ENCODE data around the gene ELMOD3.

DNA sequence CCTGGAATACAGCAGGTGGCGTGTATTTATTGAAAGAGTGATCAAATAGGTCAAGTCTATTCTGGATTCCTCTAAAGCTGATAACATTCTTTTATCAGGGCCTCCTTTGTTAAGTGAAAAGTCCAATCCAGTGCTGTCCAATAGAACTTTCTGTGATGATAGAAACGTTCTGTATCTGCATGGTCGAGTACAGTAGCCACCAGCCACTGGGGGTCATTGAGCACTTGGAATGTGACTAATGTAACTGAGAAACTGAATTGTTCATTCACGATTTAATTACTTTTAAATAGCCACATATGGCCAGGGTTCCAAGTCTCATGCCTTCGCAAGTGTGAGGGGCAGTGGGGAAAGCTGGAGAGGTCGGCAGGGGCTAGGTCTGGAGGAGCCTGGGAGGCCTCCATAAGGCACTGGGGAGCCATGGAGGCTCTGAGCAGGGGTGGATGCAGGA, 84.5 kb downstream of the ELMOD3 start:
- TF ChIP-seq, protein P1, sequence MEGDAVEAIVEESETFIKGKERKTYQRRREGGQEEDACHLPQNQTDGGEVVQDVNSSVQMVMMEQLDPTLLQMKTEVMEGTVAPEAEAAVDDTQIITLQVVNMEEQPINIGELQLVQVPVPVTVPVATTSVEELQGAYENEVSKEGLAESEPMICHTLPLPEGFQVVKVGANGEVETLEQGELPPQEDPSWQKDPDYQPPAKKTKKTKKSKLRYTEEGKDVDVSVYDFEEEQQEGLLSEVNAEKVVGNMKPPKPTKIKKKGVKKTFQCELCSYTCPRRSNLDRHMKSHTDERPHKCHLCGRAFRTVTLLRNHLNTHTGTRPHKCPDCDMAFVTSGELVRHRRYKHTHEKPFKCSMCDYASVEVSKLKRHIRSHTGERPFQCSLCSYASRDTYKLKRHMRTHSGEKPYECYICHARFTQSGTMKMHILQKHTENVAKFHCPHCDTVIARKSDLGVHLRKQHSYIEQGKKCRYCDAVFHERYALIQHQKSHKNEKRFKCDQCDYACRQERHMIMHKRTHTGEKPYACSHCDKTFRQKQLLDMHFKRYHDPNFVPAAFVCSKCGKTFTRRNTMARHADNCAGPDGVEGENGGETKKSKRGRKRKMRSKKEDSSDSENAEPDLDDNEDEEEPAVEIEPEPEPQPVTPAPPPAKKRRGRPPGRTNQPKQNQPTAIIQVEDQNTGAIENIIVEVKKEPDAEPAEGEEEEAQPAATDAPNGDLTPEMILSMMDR (IDR thresholded peaks at IDR 0.05): no peak
- no peak for TF ChIP-seq POLR2AphosphoS5 (IDR thresholded peaks at IDR 0.05)
